SKM-1 (cell line): Measurements from ENCODE around the gene AGPAT4.

Experiments
- DNase-seq: peaks from one replicate; lab custom pipeline; 2025; ENCODE audit not compliant: unreplicated experiment; lab: John Stamatoyannopoulos, UW

Gene AGPAT4

GRCh38 chr6:161256407-161256806 lies 17.5 kb downstream of the AGPAT4 start:
- no peak for DNase-seq

DNA sequence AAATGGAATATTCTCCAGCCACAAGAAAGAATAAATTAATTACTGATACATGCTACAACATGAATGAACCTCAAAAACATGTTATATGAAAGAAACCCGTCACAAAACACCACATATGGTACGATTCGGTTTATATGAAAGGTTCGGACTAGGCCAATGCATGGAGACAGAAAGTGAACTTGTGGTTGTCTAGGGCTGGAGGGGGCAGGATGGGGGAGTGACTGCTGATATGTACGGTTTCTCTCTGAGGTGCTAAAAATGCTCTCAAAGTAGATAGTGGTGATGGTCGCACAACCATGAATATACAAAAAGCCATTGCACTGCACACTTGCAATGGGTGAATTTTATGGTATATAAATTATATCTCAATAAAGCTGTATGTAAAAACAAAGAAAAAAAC lies 18.3 kb downstream of the AGPAT4 start:
- DNase-seq: no peak

DNA sequence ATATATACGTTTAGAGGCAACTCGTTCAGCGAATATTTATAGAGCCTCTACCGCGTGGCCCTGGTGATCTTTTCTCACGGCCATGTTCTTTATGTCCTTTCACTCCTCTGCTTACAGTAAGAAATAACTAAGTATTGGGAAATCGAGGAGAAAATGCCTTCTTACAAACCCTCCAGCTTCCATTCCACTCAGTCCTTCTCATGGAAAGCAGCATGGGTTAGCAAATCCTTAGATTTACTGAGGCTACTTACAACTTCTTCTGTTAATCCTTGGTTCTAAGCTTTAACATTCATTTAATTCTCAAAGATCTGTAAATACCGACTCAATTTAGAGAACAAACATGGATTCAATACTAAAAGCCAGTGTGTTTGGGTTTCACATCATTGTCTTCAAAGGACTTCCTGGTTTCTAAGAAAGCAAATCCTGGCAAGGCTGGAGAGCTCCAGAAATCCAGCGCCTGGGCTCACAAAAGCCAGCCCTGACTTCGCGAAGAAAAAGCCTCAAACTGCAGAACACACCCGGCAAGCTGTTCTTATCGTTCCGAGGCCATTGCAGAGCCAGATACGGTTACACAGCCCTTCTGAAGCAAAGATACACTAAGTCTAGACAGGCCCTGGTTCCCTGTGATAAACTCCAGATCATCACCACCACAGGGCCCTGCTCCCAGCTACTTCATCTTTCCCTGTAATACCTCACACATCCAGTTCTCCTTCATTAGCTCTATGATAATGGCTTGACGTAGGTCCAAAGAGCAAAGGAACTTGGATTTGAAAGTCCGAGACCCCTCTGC lies 19.2 kb downstream of the AGPAT4 start:
- DNase-seq: no peak

GRCh38 chr6:161254126-161254463 lies 19.8 kb downstream of the AGPAT4 start:
- no peak for DNase-seq

DNA sequence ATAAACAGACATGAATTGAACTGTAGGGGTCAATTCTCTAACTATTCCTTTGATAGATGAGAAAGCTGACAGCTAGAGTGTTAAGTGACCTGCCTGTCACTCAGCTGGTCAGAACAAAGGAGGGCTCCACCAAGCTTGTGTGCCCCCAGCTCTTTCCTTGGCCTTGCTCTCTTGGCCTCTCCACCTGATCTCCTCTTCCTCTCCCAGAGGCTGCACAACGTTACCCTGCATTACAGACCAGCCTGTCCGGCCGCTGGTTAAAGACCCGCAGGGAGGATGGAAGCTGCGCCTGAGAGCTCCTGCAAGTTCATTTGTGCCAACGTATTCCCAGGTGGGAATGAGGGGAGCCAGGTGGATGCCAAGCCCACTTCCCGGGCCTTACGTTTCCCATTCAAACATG lies 22.5 kb downstream of the AGPAT4 start:
- DNase-seq: no peak

- DNase-seq: no peak
Observed at GRCh38 chr6:161249327-161249726, 24.5 kb downstream of the AGPAT4 start.

DNA sequence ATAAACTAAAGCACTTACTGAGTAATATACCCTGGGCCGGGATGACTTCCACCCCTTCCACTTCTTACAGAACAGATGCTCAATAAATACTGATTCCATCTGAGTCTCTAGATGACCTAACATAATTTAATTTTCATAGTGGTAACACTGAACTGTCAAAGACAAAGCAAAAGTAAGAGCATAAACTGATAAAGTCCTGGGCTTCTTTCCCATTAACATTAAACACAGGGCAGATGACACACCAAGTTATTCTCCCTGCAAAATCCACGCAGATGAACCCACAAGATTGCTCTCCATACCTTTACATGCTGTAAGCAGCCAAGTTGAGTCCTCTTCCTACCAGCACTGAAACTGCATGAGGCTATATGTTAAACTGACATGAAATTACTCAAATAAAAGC lies 27.1 kb downstream of the AGPAT4 start:
- no peak for DNase-seq

- DNase-seq: no peak
Observed at GRCh38 chr6:161245363-161245762, 28.5 kb downstream of the AGPAT4 start.

- DNase-seq: no peak
Observed at GRCh38 chr6:161244725-161245124, 29.1 kb downstream of the AGPAT4 start.

DNA sequence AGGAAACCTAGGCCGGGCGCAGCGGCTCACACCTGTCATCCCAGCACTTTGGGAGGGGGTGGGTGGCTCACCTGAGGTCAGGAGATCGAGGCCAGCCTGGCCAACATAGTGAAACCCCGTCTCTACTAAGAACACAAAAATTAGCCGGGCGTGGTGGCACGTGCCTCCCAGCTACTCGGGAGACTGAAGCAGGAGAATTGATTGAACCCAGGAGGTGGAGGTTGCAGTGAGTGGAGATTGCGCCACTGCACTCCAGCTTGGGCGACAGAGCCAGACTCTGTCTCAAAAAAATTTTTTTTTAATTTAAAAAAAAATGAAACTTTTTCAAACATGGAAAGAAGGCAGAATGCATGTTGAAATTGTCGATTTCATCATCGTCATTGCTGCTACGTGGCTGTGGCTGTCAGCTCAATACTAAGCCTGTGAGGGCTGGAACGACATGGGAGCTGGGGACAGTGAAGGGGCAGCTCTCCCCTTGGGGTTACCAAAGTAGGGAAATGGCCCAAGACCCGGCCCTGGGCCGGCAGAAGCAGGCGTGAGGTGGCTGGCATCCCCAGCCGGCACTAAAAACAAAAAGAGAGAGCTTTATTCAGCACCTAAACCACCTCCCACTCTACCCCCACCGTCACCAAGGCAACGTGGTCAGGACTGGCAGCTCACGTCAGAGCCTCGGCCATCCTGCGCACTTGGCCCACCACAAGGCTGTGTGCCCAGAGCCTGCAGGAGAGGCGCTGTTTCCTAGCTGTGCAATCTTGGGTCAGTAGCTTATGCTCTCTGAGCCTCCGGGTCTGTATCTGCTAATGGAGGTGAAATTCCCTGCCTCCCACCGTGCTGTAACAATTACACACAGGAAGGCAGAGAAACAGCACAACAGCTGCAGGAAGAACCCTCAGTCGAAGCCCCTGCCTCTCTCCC lies 30.8 kb downstream of the AGPAT4 start:
- no peak for DNase-seq

DNA sequence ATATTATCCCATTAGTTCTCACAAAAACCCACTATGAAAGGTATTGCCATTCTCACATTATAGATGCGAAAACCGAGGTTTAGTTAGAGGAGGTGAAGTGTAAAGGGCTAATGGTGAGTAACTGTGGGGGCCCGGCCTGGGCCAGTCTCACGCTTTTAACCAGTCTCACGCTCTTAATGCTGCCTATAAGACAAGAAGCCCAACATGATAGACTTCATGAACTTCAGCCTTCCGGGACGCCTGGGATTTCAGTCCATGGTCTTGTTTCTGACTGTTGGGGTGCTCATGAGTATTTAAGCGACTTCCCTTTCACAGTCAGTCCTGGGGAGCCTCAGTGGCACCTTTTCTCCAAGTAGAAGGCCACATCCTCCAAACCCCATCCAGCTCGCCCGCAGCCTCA lies 31.7 kb downstream of the AGPAT4 start:
- DNase-seq: no peak

GRCh38 chr6:161239001-161239400 lies 34.9 kb downstream of the AGPAT4 start:
- no peak for DNase-seq

DNA sequence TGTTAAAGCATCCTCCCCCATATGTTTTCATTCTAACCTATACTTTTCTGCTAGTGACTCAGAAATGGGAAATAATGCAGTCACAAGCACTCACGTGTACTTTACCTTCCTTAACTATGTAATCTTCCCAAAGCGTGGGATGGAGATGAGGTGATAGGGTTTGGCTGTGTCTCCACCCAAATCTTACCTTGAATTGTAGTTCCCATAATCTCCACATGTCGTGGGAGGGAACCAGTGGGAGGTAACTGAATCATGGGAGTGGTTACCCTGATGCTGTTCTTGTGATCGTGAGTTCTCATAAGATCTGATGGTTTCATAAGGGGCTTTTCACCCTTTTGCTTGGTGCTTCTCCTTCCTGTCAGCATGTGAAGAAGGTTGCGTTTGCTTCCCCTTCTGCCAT lies 35.4 kb downstream of the AGPAT4 start:
- no peak for DNase-seq

- DNase-seq: no peak
Observed at GRCh38 chr6:161238081-161238480, 35.8 kb downstream of the AGPAT4 start.

DNA sequence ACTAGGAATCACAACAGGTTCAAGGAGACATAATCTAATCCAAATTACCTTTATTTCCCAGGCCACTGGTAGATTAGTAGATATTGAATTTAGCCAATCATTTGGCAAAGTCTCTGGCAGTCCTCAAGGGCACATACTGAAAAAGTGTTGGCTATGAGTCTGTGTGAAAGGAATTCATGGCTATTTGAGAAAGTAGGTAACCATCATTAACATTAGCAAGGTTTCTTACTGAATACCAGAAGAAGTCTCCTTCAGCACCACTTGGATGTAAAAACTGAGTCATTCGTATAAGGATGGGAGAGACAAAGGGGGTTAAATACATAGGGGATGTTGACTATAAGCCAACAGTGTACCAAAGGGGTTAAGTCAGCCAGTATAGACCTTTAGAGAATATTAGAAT lies 36.7 kb downstream of the AGPAT4 start:
- DNase-seq: no peak

GRCh38 chr6:161235776-161236633 lies 37.9 kb downstream of the AGPAT4 start:
- no peak for DNase-seq

- no peak for DNase-seq
Observed at GRCh38 chr6:161233986-161234661, 39.7 kb downstream of the AGPAT4 start.

- no peak for DNase-seq
Observed at GRCh38 chr6:161232467-161232866, 41.4 kb downstream of the AGPAT4 start.

GRCh38 chr6:161232010-161232409 lies 41.9 kb downstream of the AGPAT4 start:
- DNase-seq: no peak

- DNase-seq: no peak
Observed at GRCh38 chr6:161230339-161230738, 43.5 kb downstream of the AGPAT4 start.
